OCI-LY7 (cell line): ENCODE data around the gene UGT1A1. TPM values are rescaled to one million over a fixed set of nuclear protein-coding genes. Genes with fewer than 3 reads are reported as not detected.

Experiments
- BruUV-seq: library from RNA; stranded (reverse); fragments of 400-500 nt; replicated peaks from 2 replicates; lab custom pipeline; 2021; lab: Mats Ljungman, UMichigan
- CTCF ChIA-PET: fragments of 300-600 bp; sonication (Branson Sonifier 250); formaldehyde crosslinking; loops from one replicate; lab custom pipeline; 2022; ENCODE audit warnings: antibody characterized with exemption; ENCODE audit not compliant: unreplicated experiment; lab: Charles Lee
- POLR2A ChIA-PET: fragments of 300-600 bp; sonication (Branson Sonifier 250); formaldehyde crosslinking; loops from one replicate; lab custom pipeline; 2022; ENCODE audit warnings: antibody characterized with exemption; lab: Charles Lee
- DNase-seq: peaks from one replicate; pipeline ENCODE4 v3.0.0-alpha.2; 2015; ENCODE audit warnings: low spot score
- H2AFZ ChIP-seq: fragments of 200-600 bp; sonication (generic), shearing (Covaris generic); 2 replicates; pipeline ENCODE4 v1.6.1; 2014; ENCODE audit warnings: mild to moderate bottlenecking, antibody characterized with exemption, low read length, moderate library complexity
- H3K27ac ChIP-seq: fragments of 200-600 bp; sonication (generic); 2 replicates; pipeline ENCODE4 v1.5.1; 2014; ENCODE audit warnings: mixed run types, low read depth, mild to moderate bottlenecking, moderate library complexity, low read length, inconsistent platforms; ENCODE audit not compliant: poor library complexity, severe bottlenecking
- H3K36me3 ChIP-seq: fragments of 200-600 bp; sonication (generic); 2 replicates; pipeline ENCODE4 v1.6.1; 2014; ENCODE audit warnings: mild to moderate bottlenecking, antibody characterized with exemption, low read length, moderate library complexity, mixed read lengths; ENCODE audit not compliant: insufficient read depth
- H3K4me1 ChIP-seq: fragments of 200-600 bp; sonication (generic); 2 replicates; pipeline ENCODE4 v1.5.1; 2014; ENCODE audit warnings: mild to moderate bottlenecking, low read length; ENCODE audit not compliant: insufficient read depth, poor library complexity, severe bottlenecking
- H3K4me2 ChIP-seq: fragments of 200-600 bp; sonication (generic); 2 replicates; pipeline ENCODE4 v1.6.1; 2014; ENCODE audit warnings: mild to moderate bottlenecking, low read length
- H3K4me3 ChIP-seq: fragments of 200-600 bp; sonication (generic); 2 replicates; pipeline ENCODE4 v1.5.1; 2014; ENCODE audit warnings: mild to moderate bottlenecking, low read depth, low read length; ENCODE audit not compliant: poor library complexity, severe bottlenecking
- H3K79me2 ChIP-seq: fragments of 200-600 bp; sonication (generic); 2 replicates; pipeline ENCODE4 v1.6.1; 2016; ENCODE audit warnings: low read depth, mild to moderate bottlenecking, low read length, moderate library complexity, mixed read lengths; ENCODE audit not compliant: insufficient read depth
- H3K9me2 ChIP-seq: fragments of 200-600 bp; sonication (generic); 2 replicates; pipeline ENCODE4 v1.6.1; 2016; ENCODE audit warnings: mild to moderate bottlenecking, low read length, mixed read lengths; ENCODE audit not compliant: insufficient read depth
- H3K9me3 ChIP-seq: fragments of 200-600 bp; sonication (generic); 2 replicates; pipeline ENCODE4 v1.6.1; 2014; ENCODE audit warnings: mild to moderate bottlenecking, mixed run types, low read length, mixed read lengths
- H4K20me1 ChIP-seq: fragments of 200-600 bp; sonication (generic); 2 replicates; pipeline ENCODE4 v1.6.1; 2014; ENCODE audit warnings: mild to moderate bottlenecking, antibody characterized with exemption, low read length, moderate library complexity, mixed read lengths; ENCODE audit not compliant: insufficient read depth
- EZH2phosphoT487 ChIP-seq: fragments of 200-600 bp; sonication (generic); IDR thresholded peaks from 2 replicates; pipeline ENCODE4 v1.6.1; 2018; ENCODE audit warnings: low read depth, borderline replicate concordance, mild to moderate bottlenecking, mixed run types, antibody characterized with exemption, low read length, moderate library complexity, mixed read lengths
- intact Hi-C: fragments of 100-400 bp; cut with micrococcal nuclease; formaldehyde crosslinking; loops from one replicate; pipeline ENCODE4 v1.10.0; 2022; ENCODE audit not compliant: unreplicated experiment
- total RNA-seq, 2 experiments: library from RNA; depleted of rRNA in 1 of 2; stranded (reverse); fragments of >200 nt in 1 of 2; shearing (Covaris generic) in 1 of 2; gene quantifications; 2 replicates each; pipeline ENCODE4 v1.2.3, GENCODE V29; 2014 to 2022
- TF ChIP-seq, protein P1 (sequence below): fragments of 200-600 bp; sonication (generic); conservative IDR thresholded peaks from 2 replicates; pipeline ENCODE4 v1.5.1; 2014; ENCODE audit warnings: mild to moderate bottlenecking, antibody characterized with exemption, low read length, moderate library complexity, mixed read lengths

Gene UGT1A1
- total RNA-seq, 2 experiments from 2014 or later: not detected

- TF ChIP-seq EZH2phosphoT487: no peak
- TF ChIP-seq, protein P1, sequence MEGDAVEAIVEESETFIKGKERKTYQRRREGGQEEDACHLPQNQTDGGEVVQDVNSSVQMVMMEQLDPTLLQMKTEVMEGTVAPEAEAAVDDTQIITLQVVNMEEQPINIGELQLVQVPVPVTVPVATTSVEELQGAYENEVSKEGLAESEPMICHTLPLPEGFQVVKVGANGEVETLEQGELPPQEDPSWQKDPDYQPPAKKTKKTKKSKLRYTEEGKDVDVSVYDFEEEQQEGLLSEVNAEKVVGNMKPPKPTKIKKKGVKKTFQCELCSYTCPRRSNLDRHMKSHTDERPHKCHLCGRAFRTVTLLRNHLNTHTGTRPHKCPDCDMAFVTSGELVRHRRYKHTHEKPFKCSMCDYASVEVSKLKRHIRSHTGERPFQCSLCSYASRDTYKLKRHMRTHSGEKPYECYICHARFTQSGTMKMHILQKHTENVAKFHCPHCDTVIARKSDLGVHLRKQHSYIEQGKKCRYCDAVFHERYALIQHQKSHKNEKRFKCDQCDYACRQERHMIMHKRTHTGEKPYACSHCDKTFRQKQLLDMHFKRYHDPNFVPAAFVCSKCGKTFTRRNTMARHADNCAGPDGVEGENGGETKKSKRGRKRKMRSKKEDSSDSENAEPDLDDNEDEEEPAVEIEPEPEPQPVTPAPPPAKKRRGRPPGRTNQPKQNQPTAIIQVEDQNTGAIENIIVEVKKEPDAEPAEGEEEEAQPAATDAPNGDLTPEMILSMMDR: no peak
- BruUV-seq: no TSS peak
- DNase-seq: no peak
- no peaks in the 10 kb centered on the region for H3K9me2 ChIP-seq
- no peak overlapping the region for H2AFZ ChIP-seq
- H3K36me3 ChIP-seq: no peaks in the 10 kb centered on the region
- no peaks in the 10 kb centered on the region for H3K9me3 ChIP-seq
- H3K4me1 ChIP-seq: no peaks in the 10 kb centered on the region
- ChIA-PET CTCF (no interaction called here), POLR2A (no interaction called here)
- H3K4me3 ChIP-seq: no peak overlapping the region
- H4K20me1 ChIP-seq: no peaks in the 10 kb centered on the region
- no peak overlapping the region for H3K4me2 ChIP-seq
- no peak overlapping the region for H3K27ac ChIP-seq
- intact Hi-C loops: no loop called here
- no peaks in the 10 kb centered on the region for H3K79me2 ChIP-seq
Observed at GRCh38 chr2:233807966-233808935, 48.2 kb downstream of the UGT1A1 start.

- H3K79me2 ChIP-seq: no peaks in the 10 kb centered on the region
- no peaks in the 10 kb centered on the region for H3K36me3 ChIP-seq
- TF ChIP-seq, protein P1: no peak
- TF ChIP-seq EZH2phosphoT487: no peak
- H3K4me1 ChIP-seq: no peaks in the 10 kb centered on the region
- H2AFZ ChIP-seq: no peak overlapping the region
- BruUV-seq: no TSS peak
- no peaks in the 10 kb centered on the region for H4K20me1 ChIP-seq
- H3K9me3 ChIP-seq: no peaks in the 10 kb centered on the region
- H3K9me2 ChIP-seq: no peaks in the 10 kb centered on the region
- CTCF ChIA-PET: no interaction called here
- DNase-seq: no peak
- intact Hi-C loops: no loop called here
- no peak overlapping the region for H3K4me3 ChIP-seq
- no peak overlapping the region for H3K27ac ChIP-seq
- no peak overlapping the region for H3K4me2 ChIP-seq
- POLR2A ChIA-PET: no interaction called here
Observed at GRCh38 chr2:233810385-233810784, 50.3 kb downstream of the UGT1A1 start.

- H3K36me3 ChIP-seq: no peaks in the 10 kb centered on the region
- H4K20me1 ChIP-seq: no peaks in the 10 kb centered on the region
- H3K27ac ChIP-seq: no peak overlapping the region
- intact Hi-C loops: no loop called here
- no TSS peak for BruUV-seq
- POLR2A ChIA-PET: interaction anchor here (0.6 kb wide), 1 partner anchor 616 kb away, joined by 7 read pairs; no protein-coding TSS in a partner anchor
- no peak for DNase-seq
- no peaks in the 10 kb centered on the region for H3K79me2 ChIP-seq
- H3K4me3 ChIP-seq: no peak overlapping the region
- no peaks in the 10 kb centered on the region for H3K9me3 ChIP-seq
- H2AFZ ChIP-seq: no peak overlapping the region
- CTCF ChIA-PET: no interaction called here
- no peaks in the 10 kb centered on the region for H3K4me1 ChIP-seq
- no peak overlapping the region for H3K4me2 ChIP-seq
- H3K9me2 ChIP-seq: no peaks in the 10 kb centered on the region
- TF ChIP-seq, protein P1: no peak
- TF ChIP-seq EZH2phosphoT487: no peak
Observed at GRCh38 chr2:233811087-233811486, 51.0 kb downstream of the UGT1A1 start.
